Fibroblast of lung (primary cell): ENCODE data around the gene NOL7.

Experiments
- CTCF ChIP-seq, 2 donors: IDR thresholded peaks in 1 of 2; conservative IDR thresholded peaks in 1 of 2; 1 replicate in 1 of 2; 2 replicates in 1 of 2; pipeline ENCODE4 v1.5.1; 2011 to 2012; ENCODE audit warnings: low read length in 2 of 2, control low read depth in 1 of 2, inconsistent platforms in 1 of 2, low read depth in 1 of 2, mild to moderate bottlenecking in 1 of 2
- EZH2 ChIP-seq: IDR thresholded peaks from 2 replicates; pipeline ENCODE4 v1.5.1; 2012; ENCODE audit warnings: low read length, control low read depth, mild to moderate bottlenecking; ENCODE audit errors: missing control alignments

- TF ChIP-seq CTCF (conservative IDR thresholded peaks at IDR 0.05 in 1 of 2, IDR thresholded peaks at IDR 0.05 in 1 of 2; ENCODE audit: low read depth in 1 of 2, low read length in 2 of 2) (no peak), EZH2 (no peak)
These were observed 40.4 kb upstream of the NOL7 start, which contains the start of gene SIRT5 for GRCh38 chr6:13574571-13575376.
